Trophoblast cell (in vitro differentiated cells and primary cell): ENCODE measurements around the gene PSMC3.

Experiments
- DNase-seq, 2 donors: peaks; one replicate each; pipeline ENCODE4 v3.0.0-alpha.2; 2016
- H2AFZ ChIP-seq: 2 replicates; pipeline ENCODE4 v1.6.1; 2013; ENCODE audit warnings: low read length, moderate library complexity, mild to moderate bottlenecking; ENCODE audit not compliant: insufficient read depth, poor library complexity
- H2AK5ac ChIP-seq: 2 replicates; pipeline ENCODE4 v1.6.1; 2013; ENCODE audit warnings: mild to moderate bottlenecking, low read length
- H2BK120ac ChIP-seq: 2 replicates; pipeline ENCODE4 v1.6.1; 2013; ENCODE audit warnings: low read length, mild to moderate bottlenecking, moderate library complexity; ENCODE audit not compliant: insufficient read depth, poor library complexity
- H2BK12ac ChIP-seq: 2 replicates; pipeline ENCODE4 v1.6.1; 2013; ENCODE audit warnings: mild to moderate bottlenecking, low read length, moderate library complexity
- H2BK5ac ChIP-seq: 2 replicates; pipeline ENCODE4 v1.6.1; 2013; ENCODE audit warnings: low read length, low read depth, moderate library complexity, mild to moderate bottlenecking; ENCODE audit not compliant: poor library complexity
- H3K14ac ChIP-seq: 2 replicates; pipeline ENCODE4 v1.6.1; 2013; ENCODE audit warnings: mild to moderate bottlenecking, low read length
- H3K18ac ChIP-seq: 2 replicates; pipeline ENCODE4 v1.6.1; 2013; ENCODE audit warnings: mild to moderate bottlenecking, low read length
- H3K23ac ChIP-seq: 2 replicates; pipeline ENCODE4 v1.6.1; 2013; ENCODE audit warnings: low read length
- H3K27ac ChIP-seq: 2 replicates; pipeline ENCODE4 v1.5.1; 2013; ENCODE audit warnings: low read depth, mild to moderate bottlenecking, inconsistent platforms, low read length, moderate library complexity
- H3K27me3 ChIP-seq: 2 replicates; pipeline ENCODE4 v1.6.1; 2013; ENCODE audit warnings: inconsistent platforms, mild to moderate bottlenecking, low read length, moderate library complexity; ENCODE audit not compliant: insufficient read depth
- H3K36me3 ChIP-seq, 2 experiments: 1 replicate in 1 of 2; 2 replicates in 1 of 2; pipeline ENCODE4 v1.6.1; 2013; ENCODE audit warnings: low read length in 2 of 2, mild to moderate bottlenecking in 2 of 2, moderate library complexity in 1 of 2; ENCODE audit not compliant: insufficient read depth in 2 of 2, control insufficient read depth in 1 of 2
- H3K4ac ChIP-seq: 2 replicates; pipeline ENCODE4 v1.6.1; 2013; ENCODE audit warnings: low read depth, mild to moderate bottlenecking, low read length, moderate library complexity
- H3K4me1 ChIP-seq, 2 experiments: 1 replicate in 1 of 2; 2 replicates in 1 of 2; pipeline ENCODE4 v1.6.1; 2013; ENCODE audit warnings: low read length in 2 of 2, mild to moderate bottlenecking in 2 of 2, moderate library complexity in 1 of 2; ENCODE audit not compliant: insufficient read depth in 2 of 2, control insufficient read depth in 1 of 2
- H3K4me2 ChIP-seq: 2 replicates; pipeline ENCODE4 v1.6.1; 2013; ENCODE audit warnings: inconsistent platforms, mild to moderate bottlenecking, low read length, moderate library complexity
- H3K4me3 ChIP-seq: 2 replicates; pipeline ENCODE4 v1.5.1; 2013; ENCODE audit warnings: mild to moderate bottlenecking, low read depth, low read length, inconsistent platforms
- H3K79me1 ChIP-seq: one replicate; pipeline ENCODE4 v1.6.1; 2013; ENCODE audit warnings: low read length
- H3K79me2 ChIP-seq: 2 replicates; pipeline ENCODE4 v1.6.1; 2013; ENCODE audit warnings: low read length, mild to moderate bottlenecking; ENCODE audit not compliant: control insufficient read depth, insufficient read depth, poor library complexity
- H3K9ac ChIP-seq: 2 replicates; pipeline ENCODE4 v1.6.1; 2013; ENCODE audit warnings: mild to moderate bottlenecking, low read length
- H3K9me3 ChIP-seq: 2 replicates; pipeline ENCODE4 v1.6.1; 2013; ENCODE audit warnings: low read depth, mild to moderate bottlenecking, control low read depth, inconsistent platforms, low read length; ENCODE audit not compliant: insufficient read depth
- H4K12ac ChIP-seq: 2 replicates; pipeline ENCODE4 v1.6.1; 2013; ENCODE audit warnings: low read depth, mild to moderate bottlenecking, low read length, moderate library complexity
- H4K8ac ChIP-seq: 2 replicates; pipeline ENCODE4 v1.6.1; 2013; ENCODE audit warnings: low read depth, mild to moderate bottlenecking, low read length, moderate library complexity
- H4K91ac ChIP-seq: one replicate; pipeline ENCODE4 v1.6.1; 2013; ENCODE audit warnings: low read depth, mild to moderate bottlenecking, low read length, moderate library complexity
- WGBS: extraction: QIAGEN DNeasy Blood & Tissue Kit; methylation state at CpG from one replicate; pipeline ENCODE4 v1.1.7; 2013; ENCODE audit warnings: missing lambda C conversion rate; ENCODE audit not compliant: insufficient read length, insufficient coverage; ENCODE audit errors: extremely low coverage; 5-methylcytosine and 5-hydroxymethylcytosine counted together

PSMC3 gene

DNA sequence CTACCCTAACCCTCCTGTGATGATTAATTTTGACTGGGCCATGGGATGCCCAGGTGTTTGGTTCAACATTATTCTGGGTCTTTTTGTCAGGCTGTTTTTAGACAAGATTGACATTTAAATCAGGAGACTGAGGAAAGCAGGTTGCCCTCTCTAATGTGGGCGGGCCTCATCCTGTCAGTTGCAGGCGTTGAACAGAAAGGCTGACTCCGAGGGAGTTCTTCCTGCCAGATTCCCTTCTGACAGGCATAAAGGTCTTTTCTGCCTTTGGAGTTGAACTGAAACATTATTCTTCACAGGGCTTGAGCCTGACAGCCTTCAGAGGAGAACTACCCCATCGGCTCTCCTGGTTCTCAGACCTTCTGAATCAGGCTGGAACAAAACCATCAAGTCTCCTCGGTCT is 4.3 kb upstream of the PSMC3 start:
- H2BK5ac ChIP-seq = no peak overlapping the region
- H3K79me2 ChIP-seq = peaks cover 6% of the 10 kb centered on the region
- H3K23ac ChIP-seq = no peak overlapping the region
- H2BK12ac ChIP-seq = no peak overlapping the region
- H3K27ac ChIP-seq = no peak overlapping the region
- H3K4me2 ChIP-seq = no peak overlapping the region
- H3K4ac ChIP-seq = no peak overlapping the region
- H2BK120ac ChIP-seq = no peak overlapping the region
- H3K4me1 ChIP-seq = no peaks in the 10 kb centered on the region
- DNase-seq = no peak
- H3K18ac ChIP-seq = no peak overlapping the region
- peaks cover 4% of the 10 kb centered on the region for H3K79me1 ChIP-seq
- H3K9ac ChIP-seq = no peak overlapping the region
- H2AK5ac ChIP-seq = no peak overlapping the region
- no peaks in the 10 kb centered on the region for H3K9me3 ChIP-seq
- H4K12ac ChIP-seq = no peak overlapping the region
- no peaks in the 10 kb centered on the region for H3K27me3 ChIP-seq
- no peak overlapping the region for H3K4me3 ChIP-seq
- H3K14ac ChIP-seq = no peak overlapping the region
- H2AFZ ChIP-seq = no peak overlapping the region
- H4K91ac ChIP-seq = no peak overlapping the region
- no peaks in the 10 kb centered on the region for H3K36me3 ChIP-seq
- WGBS = no CpG with 5 or more reads among the region's 5 CpGs
- H4K8ac ChIP-seq = no peak overlapping the region

- DNase-seq = no peak
- H4K12ac ChIP-seq = peak overlapping the region; percentile 95
- H3K9ac ChIP-seq = peak overlapping the region; percentile 99
- peak overlapping the region; percentile 79 for H3K4me2 ChIP-seq
- peak overlapping the region; percentile 94 for H3K4ac ChIP-seq
- peak overlapping the region; percentile 97 for H3K4me3 ChIP-seq
- H4K91ac ChIP-seq = peak overlapping the region; percentile 93
- peak overlapping the region; percentile 98 for H4K8ac ChIP-seq
- peak overlapping the region; percentile 92 for H2AFZ ChIP-seq
- H3K18ac ChIP-seq = peak overlapping the region; percentile 87
- H2AK5ac ChIP-seq = peak overlapping the region; percentile 92
- no peak overlapping the region for H2BK120ac ChIP-seq
- no peak overlapping the region for H2BK12ac ChIP-seq
- no peaks in the 10 kb centered on the region for H3K9me3 ChIP-seq
- peaks cover 0 to 5% of the 10 kb centered on the region in 2 experiments for H3K4me1 ChIP-seq
- H2BK5ac ChIP-seq = no peak overlapping the region
- no peaks in the 10 kb centered on the region for H3K27me3 ChIP-seq
- no peak overlapping the region for H3K23ac ChIP-seq
- H3K36me3 ChIP-seq = peaks cover 35 to 40% of the 10 kb centered on the region in 2 experiments
- no CpG with 5 or more reads among the region's 14 CpGs for WGBS
- H3K27ac ChIP-seq = no peak overlapping the region
- H3K79me2 ChIP-seq = peaks cover 8% of the 10 kb centered on the region
- H3K14ac ChIP-seq = peak overlapping the region; percentile 85
- H3K79me1 ChIP-seq = peaks cover 4% of the 10 kb centered on the region
Observed at GRCh38 chr11:47425611-47426010, 628 bp downstream of the PSMC3 start.

DNA sequence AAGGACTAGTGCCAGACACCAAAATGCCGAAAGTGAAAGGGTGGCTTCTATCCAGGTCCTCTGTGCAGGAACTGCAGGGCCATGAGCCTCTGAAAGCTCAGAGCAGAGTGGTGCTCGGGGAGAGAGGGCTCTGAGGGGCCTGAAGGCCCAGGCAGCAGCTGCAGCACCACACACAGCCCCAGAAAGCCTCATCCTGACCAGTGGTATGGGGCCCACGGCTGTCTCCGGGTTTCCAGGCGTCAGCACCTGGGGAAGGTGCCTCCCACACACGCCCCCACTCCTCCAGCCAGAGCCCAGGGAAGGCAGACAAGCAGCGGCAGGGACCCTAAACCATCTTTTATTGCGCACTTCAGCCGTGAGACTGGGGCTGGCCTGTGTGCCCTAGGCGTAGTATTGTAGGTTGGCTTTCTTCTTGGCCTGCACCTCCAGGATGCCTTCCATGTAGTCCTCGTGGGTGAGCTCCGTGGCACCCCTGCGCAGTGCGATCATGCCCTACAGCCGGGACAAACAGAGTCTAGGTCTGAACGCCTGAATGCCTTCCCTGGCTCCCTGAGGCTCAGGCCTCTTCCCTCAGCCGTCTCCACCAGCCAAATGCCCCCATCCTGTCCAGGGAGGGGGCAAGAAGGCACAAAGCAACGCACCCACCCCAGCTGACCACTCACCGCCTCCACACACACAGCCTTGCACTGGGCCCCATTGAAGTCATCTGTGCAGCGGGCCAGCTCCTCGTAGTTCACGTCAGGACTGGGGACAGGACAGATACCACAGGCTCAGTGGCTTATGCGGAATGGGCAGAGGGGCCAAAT is 7.6 kb downstream of the PSMC3 start:
- no peak overlapping the region for H3K9ac ChIP-seq
- H4K8ac ChIP-seq = no peak overlapping the region
- peaks cover 3 to 5% of the 10 kb centered on the region in 2 experiments for H3K4me1 ChIP-seq
- H2AFZ ChIP-seq = no peak overlapping the region
- no peak overlapping the region for H3K4ac ChIP-seq
- H2AK5ac ChIP-seq = no peak overlapping the region
- DNase-seq = no peak
- H2BK5ac ChIP-seq = no peak overlapping the region
- no peak overlapping the region for H2BK12ac ChIP-seq
- H3K14ac ChIP-seq = no peak overlapping the region
- no peak overlapping the region for H4K12ac ChIP-seq
- no CpG with 5 or more reads among the region's 23 CpGs for WGBS
- no peaks in the 10 kb centered on the region for H3K27me3 ChIP-seq
- no peak overlapping the region for H4K91ac ChIP-seq
- no peak overlapping the region for H2BK120ac ChIP-seq
- H3K27ac ChIP-seq = no peak overlapping the region
- no peaks in the 10 kb centered on the region for H3K9me3 ChIP-seq
- H3K4me2 ChIP-seq = no peak overlapping the region
- no peaks in the 10 kb centered on the region for H3K79me1 ChIP-seq
- H3K79me2 ChIP-seq = no peaks in the 10 kb centered on the region
- no peak overlapping the region for H3K4me3 ChIP-seq
- H3K23ac ChIP-seq = no peak overlapping the region
- no peak overlapping the region for H3K18ac ChIP-seq
- peaks cover 78 to 85% of the 10 kb centered on the region in 2 experiments for H3K36me3 ChIP-seq

DNA sequence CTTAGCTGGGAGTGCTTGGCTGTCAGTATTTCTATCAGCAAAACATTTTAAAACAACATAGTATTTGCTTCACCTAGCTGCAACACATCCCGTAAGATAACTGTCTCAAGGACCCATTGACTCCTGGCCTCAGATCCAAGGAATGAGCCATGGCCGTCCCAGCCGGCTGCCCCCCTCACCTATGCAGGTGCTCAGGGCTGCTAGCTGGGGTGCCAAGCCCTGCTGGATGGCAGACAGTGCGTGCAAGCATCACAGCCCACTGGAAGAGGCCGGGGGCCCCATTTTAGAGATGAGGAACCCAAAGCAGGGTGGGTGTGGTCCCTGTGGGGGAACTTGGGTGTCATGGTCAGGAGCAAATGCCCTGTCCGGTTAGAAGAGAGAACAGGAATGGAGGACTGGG is 8.5 kb downstream of the PSMC3 start:
- H3K23ac ChIP-seq = no peak overlapping the region
- no peak overlapping the region for H2BK120ac ChIP-seq
- H4K12ac ChIP-seq = no peak overlapping the region
- no peak overlapping the region for H4K91ac ChIP-seq
- H2AK5ac ChIP-seq = no peak overlapping the region
- H2BK5ac ChIP-seq = no peak overlapping the region
- H3K79me1 ChIP-seq = no peaks in the 10 kb centered on the region
- no peaks in the 10 kb centered on the region for H3K9me3 ChIP-seq
- no peak overlapping the region for H2BK12ac ChIP-seq
- peaks cover 3 to 5% of the 10 kb centered on the region in 2 experiments for H3K4me1 ChIP-seq
- no peak overlapping the region for H3K9ac ChIP-seq
- no peak for DNase-seq
- no peak overlapping the region for H3K4ac ChIP-seq
- WGBS = no CpG with 5 or more reads among the region's 6 CpGs
- H3K79me2 ChIP-seq = no peaks in the 10 kb centered on the region
- no peak overlapping the region for H2AFZ ChIP-seq
- no peak overlapping the region for H3K4me2 ChIP-seq
- H4K8ac ChIP-seq = no peak overlapping the region
- no peaks in the 10 kb centered on the region for H3K27me3 ChIP-seq
- no peak overlapping the region for H3K14ac ChIP-seq
- no peak overlapping the region for H3K27ac ChIP-seq
- no peak overlapping the region for H3K4me3 ChIP-seq
- no peak overlapping the region for H3K18ac ChIP-seq
- H3K36me3 ChIP-seq = peaks cover 75 to 82% of the 10 kb centered on the region in 2 experiments
